CD4-positive, alpha-beta T cell treated with Interleukin-1 beta for 1 hour (primary cell): ENCODE results near the gene FOXJ1.
A peak's percentile ranks its signal among the peaks of the same experiment; 100 is the strongest.

Experiments used
- DNase-seq, 2 donors: peaks; one replicate each; pipeline ENCODE4 v3.0.0-alpha.2; 2020 to 2022

The FOXJ1 gene

DNA sequence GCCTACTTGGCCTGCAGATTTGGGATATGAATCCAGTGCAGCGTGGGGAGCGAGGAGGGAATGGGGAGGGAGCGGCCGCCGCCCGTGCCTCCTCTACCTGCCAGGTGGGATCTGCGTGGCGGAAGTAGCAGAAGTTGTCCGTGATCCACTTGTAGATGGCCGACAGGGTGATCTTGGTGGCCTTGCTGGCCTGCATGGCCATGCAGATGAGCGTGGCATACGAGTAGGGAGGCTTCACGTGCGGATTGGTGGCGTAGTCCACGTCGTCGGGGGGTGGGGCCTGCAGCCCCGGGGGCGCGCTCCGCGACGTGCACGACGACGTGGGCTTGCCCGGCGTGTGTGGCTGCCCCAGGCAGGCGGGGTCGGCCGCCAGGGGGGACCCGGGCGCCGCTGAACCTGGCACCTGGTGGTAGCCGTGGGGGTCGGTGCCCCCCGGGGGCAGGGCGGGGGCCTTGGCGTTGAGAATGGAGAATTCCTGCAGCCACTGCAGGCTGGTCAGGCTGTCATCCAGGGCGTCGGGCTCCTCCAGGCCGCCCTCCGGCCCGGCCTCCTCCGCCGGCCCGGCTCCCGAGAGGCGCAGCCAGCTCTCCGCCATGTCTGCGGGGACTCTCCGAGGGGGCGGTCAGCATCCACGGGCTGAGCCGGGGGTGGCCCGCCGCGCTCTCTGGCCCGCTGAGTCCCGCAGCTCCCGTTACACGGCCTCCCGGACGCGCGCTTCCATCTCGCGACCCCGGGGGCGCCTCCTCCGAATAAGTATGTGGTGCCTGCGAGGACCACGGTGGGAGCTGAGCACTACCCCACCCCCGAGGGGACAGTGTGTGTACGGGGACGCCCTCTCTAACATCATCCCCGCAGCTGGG lies 1.0 kb downstream of the FOXJ1 start:
- peak; percentile 52 to 55 for DNase-seq

DNA sequence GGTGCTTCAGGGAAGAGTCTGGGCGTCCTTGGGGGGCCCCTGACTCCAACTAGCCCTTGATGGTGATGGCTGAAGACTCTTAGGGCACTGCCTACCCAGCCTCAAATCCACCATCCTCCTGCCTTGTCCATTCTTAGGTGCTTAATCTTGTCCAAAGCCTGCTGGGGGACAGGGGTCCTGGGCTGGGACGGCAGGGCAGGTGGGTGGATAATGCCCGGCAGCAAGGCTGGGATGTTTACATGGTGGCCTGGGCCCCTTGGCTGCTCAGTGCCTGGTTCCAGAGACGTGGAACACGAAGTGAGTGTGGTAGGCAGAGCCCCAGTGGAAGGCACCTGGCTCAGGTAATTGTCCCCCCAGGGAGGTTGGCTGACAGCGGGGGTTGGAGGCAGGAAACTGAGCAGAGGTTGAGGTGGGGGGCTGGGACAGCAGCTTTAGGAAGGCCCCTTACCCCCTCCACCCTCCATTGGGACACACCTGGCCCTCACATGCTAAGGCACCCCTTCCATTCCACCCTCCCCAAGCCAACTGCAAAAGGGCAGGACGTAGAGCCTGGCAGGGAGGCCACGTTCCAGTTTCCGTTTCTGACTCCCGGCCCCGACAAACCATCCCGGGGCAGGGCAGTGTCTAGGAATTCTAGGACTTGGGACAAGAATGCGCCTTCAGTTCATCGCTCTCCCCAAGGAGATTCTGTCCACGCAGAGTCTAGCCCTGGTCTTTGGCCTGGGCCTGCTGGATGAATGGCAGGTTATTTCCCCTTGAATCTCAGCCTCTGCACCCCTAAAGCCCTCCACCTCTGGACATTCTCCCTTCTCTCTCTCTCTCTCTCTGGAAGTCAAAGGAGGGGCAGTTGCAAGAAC lies 1.9 kb downstream of the FOXJ1 start:
- DNase-seq, result no peak

DNA sequence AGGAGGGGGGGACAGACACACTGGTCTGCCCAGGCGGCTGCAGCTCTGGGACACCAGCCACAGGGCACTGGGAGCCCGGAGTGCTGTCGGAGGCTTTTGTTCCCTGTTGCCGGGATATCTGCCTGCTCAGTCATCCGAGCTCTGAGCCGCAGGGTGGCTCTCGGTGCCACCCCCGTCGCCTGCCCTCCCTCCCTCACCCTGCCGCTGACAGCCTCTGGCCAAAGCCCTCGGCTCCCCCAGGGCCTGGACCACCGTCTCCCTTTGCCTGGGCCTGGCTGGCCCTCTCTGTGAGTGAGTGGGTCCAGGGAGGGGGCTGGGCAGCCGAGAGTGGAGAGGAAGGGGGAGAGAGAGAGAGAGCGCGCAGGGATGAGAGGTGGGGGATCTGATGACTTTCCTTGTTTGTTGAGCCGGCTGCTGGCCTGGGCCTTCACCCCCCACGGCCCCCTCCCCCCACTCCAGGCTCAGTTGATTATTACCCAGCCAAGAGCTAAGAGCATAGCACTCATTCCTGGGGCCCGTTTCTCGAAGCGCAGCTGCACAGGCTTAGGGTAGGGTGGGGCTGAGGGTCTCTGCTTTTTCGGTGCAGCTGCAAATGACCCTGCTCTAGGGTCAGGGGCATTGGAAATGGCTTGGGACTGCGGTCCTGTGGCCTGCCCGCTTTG lies 2.7 kb downstream of the FOXJ1 start:
- no peak for DNase-seq

DNA sequence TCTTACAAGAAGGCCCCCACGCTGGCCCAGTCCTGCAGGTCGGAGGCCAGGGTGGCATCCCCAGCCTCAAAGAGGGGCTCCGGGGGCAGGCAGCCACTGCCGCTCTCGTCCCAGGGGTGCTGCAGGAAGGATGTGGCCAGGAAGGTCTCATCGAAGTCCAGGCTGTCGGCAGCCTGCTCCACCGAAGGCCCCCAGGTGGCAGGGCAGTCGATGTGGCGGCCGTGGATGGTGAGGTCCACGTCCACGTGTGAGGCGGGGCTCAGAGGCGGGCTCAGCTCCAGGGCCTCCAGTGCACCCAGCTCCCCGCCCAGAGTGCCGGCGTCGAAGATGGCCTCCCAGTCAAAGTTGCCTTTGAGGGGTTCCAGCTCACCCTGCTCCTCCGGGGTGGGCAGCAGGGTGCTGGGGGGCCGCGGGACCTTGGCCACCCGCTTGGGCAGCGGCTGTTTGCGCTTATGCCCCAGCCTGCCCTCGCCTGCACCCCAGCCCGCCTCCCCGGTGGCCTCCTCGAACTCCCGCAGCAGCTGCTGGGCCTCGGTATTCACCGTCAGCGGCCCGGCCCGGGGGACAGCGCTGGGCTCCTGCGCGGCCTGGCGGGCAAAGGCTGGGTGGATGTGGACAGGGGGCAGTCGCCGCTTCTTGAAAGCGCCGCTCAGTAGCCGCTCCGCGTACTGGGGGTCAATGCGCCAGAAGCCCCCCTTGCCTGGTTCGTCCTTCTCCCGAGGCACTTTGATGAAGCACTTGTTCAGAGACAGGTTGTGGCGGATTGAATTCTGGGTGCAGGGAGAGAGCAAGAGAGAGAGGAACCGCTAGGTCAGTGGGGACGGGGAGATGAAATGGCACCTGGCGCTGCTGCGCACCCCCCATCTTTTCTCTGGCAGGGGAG lies 3.5 kb downstream of the FOXJ1 start:
- DNase-seq, result no peak

DNA sequence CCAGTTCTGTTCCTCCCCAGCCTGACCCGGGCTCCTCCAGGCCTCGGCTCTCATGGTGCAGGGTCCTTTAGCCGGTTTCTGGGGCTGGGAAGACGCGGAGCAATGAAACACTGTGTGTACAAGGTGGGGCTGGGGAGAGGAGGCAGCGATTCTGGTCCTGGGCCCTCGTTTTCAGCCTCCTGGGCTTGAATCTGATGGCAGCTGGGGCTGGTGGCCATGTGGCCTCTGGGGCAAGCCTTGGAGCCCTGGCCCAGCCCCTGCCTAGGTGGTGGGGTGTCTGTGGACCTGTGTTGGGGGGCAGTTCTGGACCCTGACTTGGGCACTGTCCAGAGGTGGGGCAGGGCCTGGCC lies 4.1 kb downstream of the FOXJ1 start:
- no peak for DNase-seq

DNA sequence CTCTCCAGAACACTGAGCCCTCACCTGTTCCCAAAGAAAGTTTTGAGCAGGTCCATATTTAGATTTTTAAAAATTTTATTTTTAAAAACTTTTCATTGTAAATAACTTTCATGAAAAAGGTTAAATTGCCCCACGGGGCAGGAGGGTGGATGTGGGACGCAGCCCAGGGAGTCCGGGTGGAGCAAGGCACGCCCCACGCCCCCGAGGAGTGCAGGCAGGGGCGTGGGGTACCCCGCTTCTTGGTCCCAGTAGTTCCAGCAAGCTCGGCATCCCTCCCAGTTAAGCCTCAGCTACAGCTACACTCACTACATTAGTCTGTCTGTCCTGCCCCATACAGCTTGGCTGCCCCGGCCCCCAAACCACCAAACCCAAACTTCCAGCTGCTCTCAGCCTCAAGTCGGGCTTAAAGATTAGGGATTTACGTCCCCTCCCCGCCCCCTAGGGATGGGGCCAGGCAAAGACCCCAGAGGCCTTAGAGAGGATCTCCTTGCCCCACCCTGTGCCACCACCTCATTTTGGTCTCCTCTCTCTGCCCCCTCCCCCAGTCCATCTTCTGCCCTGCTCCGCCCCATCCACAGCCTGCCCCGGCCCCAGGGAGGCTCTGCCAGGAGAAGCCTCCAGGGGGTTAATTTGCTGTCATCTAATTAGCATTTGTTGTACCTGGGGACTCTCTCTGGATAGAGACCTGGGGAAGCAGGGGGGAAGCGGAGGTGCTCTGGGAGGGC lies 4.6 kb downstream of the FOXJ1 start:
- DNase-seq, result no peak

DNA sequence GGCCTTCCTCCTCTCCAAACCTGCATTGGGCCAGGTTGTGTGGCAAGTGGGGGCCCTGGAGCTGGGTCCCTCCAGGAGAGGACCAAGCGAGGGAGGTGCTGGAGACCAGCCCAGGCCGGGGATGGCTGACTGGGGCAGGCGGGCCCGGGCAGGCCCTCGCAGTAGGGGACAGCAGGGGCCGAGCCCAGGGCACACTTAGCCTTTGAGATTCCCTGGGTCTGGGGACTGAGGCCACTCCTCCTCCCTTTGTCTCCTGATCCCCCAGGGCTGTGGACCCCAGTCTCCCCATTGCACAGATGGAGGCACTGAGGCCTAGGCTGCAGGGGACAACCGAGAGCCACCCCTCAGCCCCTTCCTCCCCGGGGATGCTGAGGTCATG lies 5.2 kb downstream of the FOXJ1 start:
- DNase-seq, result no peak

DNA sequence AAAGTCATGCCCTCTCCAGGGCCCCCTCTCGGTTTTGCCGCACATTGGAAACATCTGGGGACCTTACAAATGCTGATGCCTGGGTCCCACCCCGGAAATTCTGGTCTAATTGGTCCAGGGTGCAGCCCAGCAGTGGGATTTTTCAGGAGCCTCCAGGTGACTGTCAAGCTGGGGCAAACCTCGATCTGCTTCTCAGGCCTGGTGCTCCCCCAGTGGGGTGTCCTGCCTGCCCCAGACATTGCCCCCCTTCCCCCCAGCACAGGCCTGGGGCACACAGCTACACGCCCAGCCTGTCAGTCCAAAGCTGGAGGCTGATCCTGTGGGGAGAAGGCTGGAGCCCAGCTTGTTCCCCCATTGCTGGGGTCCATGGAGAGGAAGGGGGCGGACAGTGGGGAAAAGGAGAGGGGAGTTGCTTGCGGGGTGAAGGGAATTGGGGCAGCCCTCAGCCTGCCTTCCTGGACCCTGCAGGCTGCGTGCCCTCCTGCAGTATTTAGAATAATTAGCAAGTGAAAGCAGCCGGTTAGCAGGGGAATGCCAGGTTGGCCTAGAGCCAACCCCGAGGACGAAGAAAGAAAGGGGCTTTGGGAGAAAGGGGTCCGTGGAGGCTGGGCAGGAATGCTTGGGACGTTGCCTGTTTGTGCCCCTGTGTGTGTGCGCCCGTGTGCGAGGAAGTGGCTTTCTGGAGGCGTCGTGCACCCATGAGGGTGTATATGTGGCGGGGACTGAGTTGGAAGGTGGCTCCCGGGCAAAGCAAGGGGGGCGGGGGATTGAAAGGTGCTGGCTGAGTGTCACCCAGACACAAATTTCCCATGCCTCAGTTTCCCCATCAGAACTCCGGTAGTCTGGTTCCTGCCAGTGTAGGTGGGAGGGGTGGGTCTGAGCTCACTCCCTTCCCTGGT lies 5.9 kb downstream of the FOXJ1 start:
- no peak for DNase-seq

DNA sequence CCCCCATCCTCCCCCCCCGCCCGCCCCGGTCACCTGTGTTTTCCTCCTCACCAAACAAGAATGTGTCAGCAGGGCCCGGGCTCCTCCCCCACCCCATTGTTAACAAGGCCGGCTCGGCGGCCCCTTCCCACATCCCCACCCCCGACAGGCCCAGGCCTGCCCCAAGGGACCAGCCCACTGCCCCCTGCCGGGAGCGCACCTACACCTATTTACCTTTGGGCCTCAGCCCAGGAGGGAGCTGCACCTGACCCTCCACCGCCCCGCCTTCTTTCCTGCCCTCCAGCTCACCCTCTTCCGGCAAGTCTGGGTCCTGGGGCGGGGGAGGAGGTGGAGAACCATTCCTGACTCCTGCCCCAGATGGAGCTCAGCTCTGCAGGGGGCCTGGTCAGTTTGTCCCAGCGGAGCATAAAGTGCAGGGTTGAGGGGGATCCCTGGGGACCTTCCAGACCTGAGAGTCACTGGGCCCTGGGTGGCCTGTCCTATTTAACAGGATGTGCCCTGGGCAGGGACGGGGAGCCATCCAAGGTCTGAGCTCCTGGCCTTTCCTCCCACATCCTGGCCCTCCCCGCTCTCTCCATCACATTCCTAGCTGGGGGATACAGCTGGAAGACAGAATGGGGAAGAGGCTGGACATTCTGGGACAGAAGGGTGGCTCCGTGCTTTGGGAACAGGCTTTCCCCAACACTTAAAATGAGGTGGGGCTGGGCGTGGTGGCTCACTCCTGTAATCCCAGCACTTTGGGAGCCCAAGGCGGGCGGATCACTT lies 8.3 kb downstream of the FOXJ1 start:
- no peak for DNase-seq

DNA sequence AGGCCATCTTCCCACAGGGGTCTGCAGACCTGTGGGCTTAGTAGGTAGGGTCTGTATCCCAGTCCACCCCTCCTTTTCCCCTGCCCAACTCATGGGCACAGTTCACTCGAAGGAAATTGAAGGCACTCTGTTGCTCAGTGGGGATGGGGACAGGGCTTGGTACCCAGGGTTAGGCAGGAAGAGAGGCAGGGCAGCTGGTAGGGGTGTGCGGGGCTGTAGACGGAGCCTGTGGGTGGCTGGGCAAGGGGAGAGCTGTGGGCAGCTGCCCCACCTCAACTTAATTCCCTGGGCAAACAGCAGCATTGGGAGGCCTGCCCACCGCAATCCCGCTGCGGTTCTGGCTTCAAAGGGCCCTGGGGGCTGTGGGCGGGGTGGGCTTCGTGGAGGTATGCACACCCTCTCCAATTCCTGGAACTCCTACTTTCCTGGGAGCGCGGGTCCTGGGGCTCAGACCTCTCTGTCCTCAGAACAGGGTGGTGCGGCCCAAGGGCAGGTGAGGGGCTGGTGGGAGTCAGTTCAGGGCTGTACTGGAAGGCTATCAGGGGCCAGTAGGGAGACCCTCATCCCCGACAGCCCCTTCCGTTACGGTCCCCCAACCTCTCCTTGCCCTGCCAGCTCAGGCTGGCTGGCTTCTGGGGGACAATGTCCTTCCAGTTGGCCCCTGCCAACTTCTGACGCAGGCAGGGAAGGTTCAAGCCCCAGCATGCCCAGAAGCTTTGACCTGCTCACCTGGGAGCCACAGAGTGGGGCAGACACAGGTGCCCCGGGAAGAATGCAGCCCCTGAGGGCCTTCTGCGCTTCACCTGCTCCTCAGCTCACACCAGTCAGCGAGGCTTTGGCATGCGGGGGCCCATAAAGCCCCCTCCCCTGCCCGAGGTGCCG lies 9.1 kb downstream of the FOXJ1 start:
- DNase-seq, result no peak

DNA sequence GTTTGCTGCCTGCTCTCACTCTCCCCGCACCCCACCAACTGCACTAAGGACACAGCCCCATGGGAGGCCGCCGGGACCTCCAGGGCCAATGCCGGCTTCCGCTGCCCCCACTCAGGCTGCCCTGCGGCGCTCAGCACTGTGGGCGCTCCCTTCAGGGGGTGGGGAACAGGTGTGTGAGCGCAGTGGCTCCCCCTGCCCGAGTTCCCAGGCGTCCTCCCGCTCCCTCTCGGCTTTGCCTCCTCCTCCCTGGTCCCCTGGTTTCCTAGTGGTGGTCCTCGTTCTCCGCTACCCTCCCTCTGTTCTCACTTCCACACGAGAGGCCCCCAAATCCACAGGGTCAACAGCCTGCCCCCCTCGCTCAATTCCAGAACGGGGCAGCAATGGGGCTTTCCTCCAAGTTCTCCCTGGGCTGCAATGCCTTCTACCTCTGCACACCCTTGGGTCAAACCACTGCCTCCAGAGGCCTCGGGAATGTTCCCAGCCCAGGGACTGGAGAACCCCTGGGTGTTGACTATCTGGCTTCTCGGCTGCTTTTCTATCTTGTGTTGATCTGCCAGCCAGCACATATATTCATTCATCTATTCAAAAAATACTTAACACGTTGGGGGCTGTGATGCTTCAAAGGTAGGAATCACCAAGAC lies 9.9 kb downstream of the FOXJ1 start:
- DNase-seq, result no peak

DNA sequence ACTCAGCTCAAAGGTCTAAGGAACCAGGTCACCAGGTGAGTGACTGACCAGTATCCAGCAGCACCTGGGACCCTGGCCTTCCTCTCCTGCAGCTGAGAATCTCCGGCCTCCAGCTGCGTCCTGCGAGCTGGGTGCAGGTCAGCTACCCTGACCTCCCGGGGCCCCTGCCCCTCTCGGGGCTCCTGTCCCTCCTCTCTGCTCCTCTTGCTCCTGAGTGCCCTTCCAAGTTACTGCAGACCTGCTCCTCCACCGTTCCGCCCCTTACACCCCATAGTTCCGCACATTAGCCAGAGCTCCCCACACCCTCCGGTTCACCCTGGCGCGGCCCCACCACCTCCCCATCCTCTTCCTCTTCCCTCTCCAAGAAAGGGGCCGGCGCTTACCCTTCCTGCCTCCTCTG lies 10.6 kb downstream of the FOXJ1 start:
- no peak for DNase-seq

DNA sequence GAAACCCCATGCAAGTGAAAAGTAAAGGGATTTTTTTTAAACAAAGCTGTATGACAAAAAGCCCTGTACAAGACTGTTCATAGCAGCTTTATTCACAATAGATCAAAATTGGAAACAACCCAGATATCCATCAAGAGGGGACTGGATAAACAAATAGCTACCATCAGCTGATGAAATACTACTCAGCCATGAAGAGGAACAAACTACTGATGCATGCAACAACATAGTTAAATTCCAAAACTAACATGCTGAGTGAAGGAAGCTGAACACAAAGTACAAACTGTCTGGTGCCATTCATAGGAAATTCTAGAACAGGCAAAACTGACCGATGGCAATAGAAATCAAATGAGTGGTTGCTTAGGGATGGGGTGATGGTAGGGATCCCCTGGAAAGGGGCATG lies 15.1 kb downstream of the FOXJ1 start:
- no peak for DNase-seq

DNA sequence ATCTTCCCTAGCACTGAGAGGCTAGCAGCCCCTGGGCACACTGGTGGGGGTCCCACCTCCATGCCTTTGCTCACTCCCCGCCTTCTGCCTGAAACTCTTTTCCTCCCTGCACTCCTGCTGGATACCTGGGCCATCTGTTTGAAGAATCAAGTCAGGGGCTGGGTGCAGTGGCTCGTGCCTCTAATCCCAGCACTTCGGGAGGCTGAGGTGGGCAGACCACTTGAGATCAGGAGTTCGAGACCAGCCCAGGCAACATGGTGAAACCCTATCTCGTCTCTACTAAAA lies 15.7 kb downstream of the FOXJ1 start:
- DNase-seq, result no peak

DNA sequence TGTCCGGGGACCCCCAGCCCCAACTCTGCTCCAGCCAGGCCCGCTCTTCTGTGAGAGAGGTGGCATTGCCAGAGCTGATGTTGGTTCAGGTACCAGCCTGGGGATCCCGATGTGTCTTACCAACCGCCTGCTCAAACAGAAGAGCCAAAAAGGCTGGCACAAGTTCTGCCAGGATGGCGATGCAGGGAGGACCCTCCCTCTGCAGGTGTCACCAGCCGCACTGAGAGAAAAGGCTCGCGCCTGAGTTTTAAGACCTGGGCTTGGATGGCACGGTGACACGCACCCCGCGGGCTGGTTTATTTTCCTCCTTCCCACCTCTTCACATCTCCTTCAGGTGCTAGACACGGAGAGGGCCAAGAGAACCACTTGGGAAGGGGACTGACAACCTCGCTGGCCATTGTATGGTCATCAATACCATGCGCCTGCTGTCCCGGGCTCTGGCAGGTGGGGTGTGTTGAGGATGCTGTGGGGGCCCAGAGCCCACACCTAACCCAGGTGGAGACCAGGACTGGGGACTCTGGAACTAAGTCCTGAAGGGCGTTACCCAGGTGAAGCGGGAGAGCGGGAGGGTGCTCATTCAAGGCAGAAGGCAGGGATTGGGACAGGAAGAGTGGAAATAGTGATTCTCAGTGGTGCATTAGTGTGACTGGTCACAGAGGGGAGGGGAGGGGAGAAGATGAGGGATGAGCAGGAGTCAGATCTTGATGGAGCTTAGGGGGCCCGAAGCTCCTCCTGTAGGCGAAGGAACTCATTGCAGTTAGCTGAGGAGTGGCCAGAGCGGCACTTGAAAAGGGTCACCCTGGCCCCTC lies 16.3 kb downstream of the FOXJ1 start:
- DNase-seq, result no peak

DNA sequence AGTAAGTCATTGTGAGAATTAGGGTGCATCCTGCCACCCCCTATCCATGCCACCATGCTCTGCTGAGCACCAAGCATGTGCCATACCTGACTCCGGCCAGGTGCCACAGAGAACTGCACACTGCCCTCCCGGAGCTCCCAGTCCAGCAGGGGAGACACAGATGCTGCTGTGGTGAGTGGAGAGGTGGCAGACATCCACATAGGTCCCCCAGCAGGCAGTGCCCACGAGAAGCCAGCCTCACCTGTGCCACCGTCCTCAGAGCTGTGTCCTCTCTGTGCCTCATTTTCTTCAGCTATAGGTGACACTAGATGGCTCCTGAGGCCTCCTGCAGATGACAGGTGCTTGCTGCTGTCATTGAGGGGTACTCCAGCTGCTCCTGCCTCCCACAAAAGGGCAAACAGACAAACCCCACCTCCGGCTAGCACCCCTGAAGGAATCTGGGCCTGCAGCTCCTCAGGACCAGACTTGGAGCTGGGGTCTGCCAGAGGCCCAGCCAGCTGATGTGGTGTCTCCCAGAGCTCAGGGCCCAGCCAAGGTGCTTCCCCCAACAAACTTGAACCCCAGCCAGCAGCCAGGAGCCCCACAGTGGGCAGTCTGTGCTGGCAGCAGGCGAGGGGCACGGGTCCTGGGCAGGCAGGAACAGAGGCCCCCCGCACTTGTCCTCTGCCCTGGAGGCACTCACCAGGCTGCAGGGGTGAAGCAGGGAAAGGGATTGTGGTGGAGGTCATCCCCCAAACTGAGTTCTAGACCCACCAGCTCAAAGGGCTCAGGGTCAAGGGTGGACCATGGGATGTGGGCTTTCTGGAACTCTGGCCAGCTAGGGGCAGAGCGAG lies 17.1 kb downstream of the FOXJ1 start:
- DNase-seq, result no peak

DNA sequence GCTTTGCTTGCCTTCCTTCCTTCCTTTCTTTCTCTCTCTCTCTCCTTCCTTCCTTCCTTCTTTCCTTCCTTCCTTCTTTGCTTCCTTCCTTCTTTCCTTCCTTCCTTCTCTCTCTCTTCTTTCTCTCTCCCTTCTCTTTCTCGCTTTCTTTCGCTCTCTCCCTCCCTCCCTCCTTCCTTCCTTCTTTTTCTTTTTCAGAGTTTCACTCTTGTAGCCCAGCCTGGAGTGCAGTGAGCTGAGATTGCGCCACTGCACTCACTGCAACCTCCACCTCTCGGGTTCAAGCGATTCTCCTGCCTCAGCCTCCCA lies 17.9 kb downstream of the FOXJ1 start:
- no peak for DNase-seq
